Measurements from ENCODE around the gene TSPAN15.

DNA sequence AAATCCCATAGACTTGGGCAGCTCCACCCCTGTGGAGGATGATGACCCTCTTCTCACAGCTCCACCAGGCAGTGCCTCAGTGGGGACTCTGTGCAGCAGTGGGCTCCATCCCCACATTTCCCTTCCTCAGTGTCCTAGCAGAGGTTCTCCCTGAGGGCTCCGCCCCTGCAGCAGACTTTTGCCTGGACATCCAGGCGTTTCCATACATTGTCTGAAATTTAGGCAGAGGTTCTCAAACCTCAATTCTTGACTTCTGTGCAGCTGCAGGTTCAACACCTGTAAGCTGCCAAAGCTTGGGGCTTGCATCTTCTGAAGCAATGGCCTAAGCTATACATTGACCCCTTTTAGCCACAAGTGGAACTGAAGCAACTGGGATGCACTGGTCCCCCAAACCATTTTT, 90.2 kb downstream of the TSPAN15 start:
- TF ChIP-seq, protein P1, sequence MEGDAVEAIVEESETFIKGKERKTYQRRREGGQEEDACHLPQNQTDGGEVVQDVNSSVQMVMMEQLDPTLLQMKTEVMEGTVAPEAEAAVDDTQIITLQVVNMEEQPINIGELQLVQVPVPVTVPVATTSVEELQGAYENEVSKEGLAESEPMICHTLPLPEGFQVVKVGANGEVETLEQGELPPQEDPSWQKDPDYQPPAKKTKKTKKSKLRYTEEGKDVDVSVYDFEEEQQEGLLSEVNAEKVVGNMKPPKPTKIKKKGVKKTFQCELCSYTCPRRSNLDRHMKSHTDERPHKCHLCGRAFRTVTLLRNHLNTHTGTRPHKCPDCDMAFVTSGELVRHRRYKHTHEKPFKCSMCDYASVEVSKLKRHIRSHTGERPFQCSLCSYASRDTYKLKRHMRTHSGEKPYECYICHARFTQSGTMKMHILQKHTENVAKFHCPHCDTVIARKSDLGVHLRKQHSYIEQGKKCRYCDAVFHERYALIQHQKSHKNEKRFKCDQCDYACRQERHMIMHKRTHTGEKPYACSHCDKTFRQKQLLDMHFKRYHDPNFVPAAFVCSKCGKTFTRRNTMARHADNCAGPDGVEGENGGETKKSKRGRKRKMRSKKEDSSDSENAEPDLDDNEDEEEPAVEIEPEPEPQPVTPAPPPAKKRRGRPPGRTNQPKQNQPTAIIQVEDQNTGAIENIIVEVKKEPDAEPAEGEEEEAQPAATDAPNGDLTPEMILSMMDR (IDR thresholded peaks at IDR 0.05; ENCODE audit: insufficient read depth, low read length, poor library complexity, severe bottlenecking), result no peak
- TF ChIP-seq EZH2phosphoT487 (conservative IDR thresholded peaks at IDR 0.05; ENCODE audit: low read length), result no peak

Measured in SU-DHL-6 (cell line).